CD14-positive monocyte (primary cell): ENCODE data around the gene ARFGAP2. TPM values are rescaled to one million over a fixed set of nuclear protein-coding genes. Genes with fewer than 3 reads are reported as not detected.
"Not testable (repeated sequence)": the region's sequence is repeated elsewhere in the genome, so short reads cannot be mapped to it uniquely, and the experiment has no call there.

ENCODE experiments used
- DNase-seq, 3 donors: peaks; one replicate each; pipeline ENCODE4 v3.0.0-alpha.2; 2011 to 2022
- H2AFZ ChIP-seq: 2 replicates; pipeline ENCODE4 v1.6.0; 2012; ENCODE audit warnings: mild to moderate bottlenecking, low read depth, low read length, inconsistent platforms; ENCODE audit not compliant: insufficient read depth, poor library complexity, severe bottlenecking
- H3K27ac ChIP-seq, 2 donors: 1 replicate in 1 of 2; 2 replicates in 1 of 2; pipeline ENCODE4 v1.5.1; 2012 to 2013; ENCODE audit warnings: low read length in 2 of 2, control low read depth in 1 of 2, inconsistent platforms in 1 of 2, low read depth in 1 of 2, mild to moderate bottlenecking in 1 of 2
- H3K27me3 ChIP-seq, 2 donors: one replicate each; pipeline versions ENCODE4 v1.6.0 to v1.6.1; 2011 to 2013; ENCODE audit warnings: low read length in 2 of 2; ENCODE audit not compliant: control insufficient read depth in 2 of 2, insufficient read depth in 2 of 2
- H3K36me3 ChIP-seq, 2 donors: replicated peaks in 1 of 2; 1 replicate in 1 of 2; 2 replicates in 1 of 2; pipeline versions ENCODE4 v1.5.1 to v1.6.1; 2012 to 2013; ENCODE audit warnings: low read length in 2 of 2, control low read depth in 1 of 2, inconsistent platforms in 1 of 2, mild to moderate bottlenecking in 1 of 2; ENCODE audit not compliant: insufficient read depth in 2 of 2, control insufficient read depth in 1 of 2
- H3K4me1 ChIP-seq, 2 donors: 1 replicate in 1 of 2; 2 replicates in 1 of 2; pipeline versions ENCODE4 v1.5.1 to v1.6.1; 2012 to 2013; ENCODE audit warnings: low read length in 2 of 2, control low read depth in 1 of 2, inconsistent platforms in 1 of 2, mild to moderate bottlenecking in 1 of 2, moderate library complexity in 1 of 2; ENCODE audit not compliant: insufficient read depth in 2 of 2, control insufficient read depth in 1 of 2
- H3K4me2 ChIP-seq: replicated peaks from 2 replicates; pipeline ENCODE3; 2012; ENCODE audit warnings: low read length, moderate library complexity, mild to moderate bottlenecking; ENCODE audit not compliant: poor library complexity, severe bottlenecking; ENCODE audit errors: extremely low read depth
- H3K4me3 ChIP-seq, 3 experiments: fragments of 200-600 bp in 1 of 3; sonication (generic) in 1 of 3; replicated peaks in 1 of 3; 1 replicate in 2 of 3; 2 replicates in 1 of 3; pipeline ENCODE4 v1.5.1; 2011 to 2013; ENCODE audit warnings: low read length in 3 of 3, mild to moderate bottlenecking in 3 of 3, control low read depth in 2 of 3, low read depth in 2 of 3, inconsistent platforms in 1 of 3, moderate library complexity in 1 of 3
- H3K79me2 ChIP-seq: 2 replicates; pipeline ENCODE4 v1.6.0; 2012; ENCODE audit warnings: mild to moderate bottlenecking, control low read depth, inconsistent platforms, low read length, moderate library complexity; ENCODE audit not compliant: insufficient read depth
- H3K9ac ChIP-seq: 2 replicates; pipeline ENCODE4 v1.6.0; 2017; ENCODE audit warnings: low read length, mild to moderate bottlenecking; ENCODE audit not compliant: insufficient read depth, poor library complexity, severe bottlenecking
- H3K9me3 ChIP-seq, 2 donors: replicated peaks in 1 of 2; 1 replicate in 1 of 2; 2 replicates in 1 of 2; pipeline versions ENCODE4 v1.5.1 to v1.6.1; 2012 to 2013; ENCODE audit warnings: low read length in 2 of 2, control low read depth in 1 of 2; ENCODE audit not compliant: control insufficient read depth in 1 of 2, insufficient read depth in 1 of 2
- H4K20me1 ChIP-seq: 2 replicates; pipeline ENCODE4 v1.6.0; 2012; ENCODE audit warnings: mild to moderate bottlenecking, low read length, control low read depth, moderate library complexity; ENCODE audit not compliant: insufficient read depth
- H3K27ac Mint-ChIP-seq, 7 donors: one replicate each; pipeline ENCODE4 v1.8.0; 2020; ENCODE audit warnings: mild to moderate bottlenecking in 7 of 7, mixed read lengths in 7 of 7, moderate library complexity in 6 of 7, inconsistent platforms in 2 of 7
- H3K27me3 Mint-ChIP-seq, 3 donors: one replicate each; pipeline ENCODE4 v1.8.0; 2021 to 2022; ENCODE audit warnings: low read depth in 3 of 3, mild to moderate bottlenecking in 3 of 3, mixed read lengths in 3 of 3, moderate library complexity in 3 of 3, inconsistent platforms in 1 of 3
- H3K36me3 Mint-ChIP-seq, 2 donors: one replicate each; pipeline ENCODE4 v1.8.0; 2020; ENCODE audit warnings: mixed read lengths in 2 of 2, inconsistent platforms in 1 of 2, mild to moderate bottlenecking in 1 of 2
- H3K4me1 Mint-ChIP-seq: one replicate; pipeline ENCODE4 v1.8.0; 2020; ENCODE audit warnings: mild to moderate bottlenecking, mixed read lengths
- H3K4me3 Mint-ChIP-seq, 2 donors: one replicate each; pipeline ENCODE4 v1.8.0; 2020; ENCODE audit warnings: mild to moderate bottlenecking in 2 of 2, mixed read lengths in 2 of 2, moderate library complexity in 1 of 2
- H3K9me3 Mint-ChIP-seq, 7 donors: one replicate each; pipeline ENCODE4 v1.8.0; 2020 to 2022; ENCODE audit warnings: mixed read lengths in 7 of 7, mild to moderate bottlenecking in 6 of 7, moderate library complexity in 6 of 7, inconsistent platforms in 2 of 7
- CTCF ChIP-seq: fragments of 200-600 bp; IDR thresholded peaks from one replicate; pipeline ENCODE4 v1.8.0; 2022; ENCODE audit warnings: antibody characterized with exemption, mild to moderate bottlenecking
- WGBS: methylation state at CpG from one replicate; pipeline ENCODE4 v1.1.5; 2013; ENCODE audit warnings: missing lambda C conversion rate; ENCODE audit not compliant: insufficient coverage; 5-methylcytosine and 5-hydroxymethylcytosine counted together
- intact Hi-C, 2 donors: fragments of 100-400 bp; cut with micrococcal nuclease; formaldehyde crosslinking; loops; one replicate each; pipeline versions ENCODE4 v1.15.0 to v1.15.1; 2023
- polyA plus RNA-seq, 3 donors: library from polyadenylated mRNA; depleted of rRNA in 1 of 3; unstranded in 2 of 3; stranded (reverse) in 1 of 3; fragments of 300-500 nt in 2 of 3; fragments of >200 nt in 1 of 3; fragmentation: Illumina TruSeq in 2 of 3; gene quantifications; 1 replicate in 2 of 3; 2 replicates in 1 of 3; pipeline ENCODE4 v1.2.3, GENCODE V29; 2012 to 2021

ARFGAP2 gene
- polyA plus RNA-seq, 3 donors, result 59.7 to 129 (median 61.0) TPM

- no peak overlapping the region for H3K4me3 Mint-ChIP-seq
- no peak overlapping the region for H3K9ac ChIP-seq
- no peaks in the 10 kb centered on the region for H3K9me3 ChIP-seq
- no peak overlapping the region for H3K27ac ChIP-seq
- no peaks in the 10 kb centered on the region for H3K36me3 Mint-ChIP-seq
- H3K4me1 Mint-ChIP-seq, result no peaks in the 10 kb centered on the region
- H2AFZ ChIP-seq, result no peak overlapping the region
- H3K27ac Mint-ChIP-seq, result no peak overlapping the region
- 96% methylated on average over 6 of the region's 6 CpGs for WGBS
- H3K27me3 ChIP-seq, result no peaks in the 10 kb centered on the region
- peaks cover 2 to 9% (median 7%) of the 10 kb centered on the region in 3 donors for H3K27me3 Mint-ChIP-seq
- no peaks in the 10 kb centered on the region for H3K4me1 ChIP-seq
- no peak for DNase-seq
- intact Hi-C loops, result no loop called here
- no peaks in the 10 kb centered on the region for H3K79me2 ChIP-seq
- no peak for TF ChIP-seq CTCF
- no peak overlapping the region for H3K4me3 ChIP-seq
- no peaks in the 10 kb centered on the region for H3K36me3 ChIP-seq
- H3K4me2 ChIP-seq, result no peak overlapping the region
- H4K20me1 ChIP-seq, result no peaks in the 10 kb centered on the region
- peaks cover 0 to 4% (median 0%) of the 10 kb centered on the region in 7 donors for H3K9me3 Mint-ChIP-seq
These were observed 30.8 kb upstream of the ARFGAP2 start for GRCh38 chr11:47207459-47207858.

- H3K79me2 ChIP-seq, H3K9me3 ChIP-seq, intact Hi-C loops, H3K36me3 ChIP-seq, H3K9ac ChIP-seq, H3K27me3 ChIP-seq, H3K4me3 Mint-ChIP-seq, H3K27ac Mint-ChIP-seq, H3K27ac ChIP-seq, H4K20me1 ChIP-seq, H3K4me1 ChIP-seq, H3K4me2 ChIP-seq, H3K4me1 Mint-ChIP-seq, H3K4me3 ChIP-seq, H3K36me3 Mint-ChIP-seq, H3K9me3 Mint-ChIP-seq, H2AFZ ChIP-seq, DNase-seq: not testable (repeated sequence)
- 100% methylated on average over 1 of the region's 5 CpGs for WGBS
- peaks cover 2 to 15% (median 7%) of the 10 kb centered on the region in 3 donors for H3K27me3 Mint-ChIP-seq
These were observed 29.9 kb upstream of the ARFGAP2 start for GRCh38 chr11:47206577-47206976.
